H1 (cell line): ENCODE measurements around the gene P4HB.

Experiments used
- GABPA ChIP-seq: IDR thresholded peaks from 2 replicates; pipeline ENCODE4 v1.6.1; 2011; ENCODE audit warnings: mild to moderate bottlenecking, low read length, moderate library complexity, borderline replicate concordance; ENCODE audit not compliant: insufficient read depth
- NANOG ChIP-seq: IDR thresholded peaks from 2 replicates; pipeline ENCODE4 v1.6.1; 2011; ENCODE audit warnings: low read length, low read depth, mild to moderate bottlenecking, inconsistent platforms; ENCODE audit not compliant: insufficient read depth, poor library complexity, severe bottlenecking
- TF ChIP-seq, protein P1 (sequence below), 3 experiments: IDR thresholded peaks; 1 replicate in 2 of 3; 2 replicates in 1 of 3; pipeline versions ENCODE4 v1.5.1 to v1.6.1; 2011; ENCODE audit warnings: low read length in 3 of 3, mild to moderate bottlenecking in 3 of 3, inconsistent platforms in 2 of 3, low read depth in 1 of 3, moderate library complexity in 1 of 3; ENCODE audit not compliant: insufficient read depth in 1 of 3; ENCODE audit errors: control extremely low read depth in 1 of 3

DNA sequence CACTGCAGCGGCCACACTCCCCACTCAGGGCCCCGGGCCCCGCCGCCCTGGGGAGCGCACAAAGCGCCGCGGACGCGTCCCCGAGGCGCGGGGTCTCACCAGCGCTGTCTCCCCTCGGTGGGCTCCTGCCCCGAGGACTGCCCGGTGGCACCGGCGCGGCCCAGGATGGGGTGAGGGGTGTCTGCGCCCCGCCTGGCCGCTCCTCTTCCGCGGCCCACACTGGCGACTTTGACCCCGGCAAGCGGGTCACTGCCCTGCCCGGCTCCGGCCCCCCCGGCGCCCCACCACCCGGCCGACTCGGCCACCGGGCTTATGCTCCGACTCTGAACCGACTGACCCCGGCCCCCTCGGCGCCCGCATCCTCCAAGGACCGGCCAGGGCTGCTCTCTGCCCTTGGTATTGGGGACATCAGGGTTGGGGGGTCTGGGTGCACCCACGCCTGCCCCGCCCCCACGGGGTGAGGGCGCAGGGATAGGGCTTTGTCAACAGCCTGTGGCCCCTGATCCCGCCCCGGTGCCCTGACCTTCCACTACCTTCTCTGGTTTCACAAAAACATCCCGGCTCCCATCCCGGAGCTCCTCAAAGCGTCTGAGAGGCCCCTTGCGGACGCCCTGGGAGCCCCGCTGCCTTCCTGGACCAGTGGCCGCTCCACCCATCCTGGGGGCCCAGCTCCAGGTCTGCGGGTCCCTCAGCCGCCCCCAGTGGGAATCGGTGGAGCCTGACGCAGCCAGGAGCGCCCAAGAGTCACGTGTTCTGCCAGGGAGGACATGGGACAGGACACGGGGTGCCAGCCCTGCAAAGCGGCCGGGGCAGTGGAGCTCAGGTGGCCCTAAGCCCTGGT, 55.6 kb downstream of the P4HB start:
- no peak for TF ChIP-seq NANOG
- no peak for TF ChIP-seq GABPA
- TF ChIP-seq, protein P1, sequence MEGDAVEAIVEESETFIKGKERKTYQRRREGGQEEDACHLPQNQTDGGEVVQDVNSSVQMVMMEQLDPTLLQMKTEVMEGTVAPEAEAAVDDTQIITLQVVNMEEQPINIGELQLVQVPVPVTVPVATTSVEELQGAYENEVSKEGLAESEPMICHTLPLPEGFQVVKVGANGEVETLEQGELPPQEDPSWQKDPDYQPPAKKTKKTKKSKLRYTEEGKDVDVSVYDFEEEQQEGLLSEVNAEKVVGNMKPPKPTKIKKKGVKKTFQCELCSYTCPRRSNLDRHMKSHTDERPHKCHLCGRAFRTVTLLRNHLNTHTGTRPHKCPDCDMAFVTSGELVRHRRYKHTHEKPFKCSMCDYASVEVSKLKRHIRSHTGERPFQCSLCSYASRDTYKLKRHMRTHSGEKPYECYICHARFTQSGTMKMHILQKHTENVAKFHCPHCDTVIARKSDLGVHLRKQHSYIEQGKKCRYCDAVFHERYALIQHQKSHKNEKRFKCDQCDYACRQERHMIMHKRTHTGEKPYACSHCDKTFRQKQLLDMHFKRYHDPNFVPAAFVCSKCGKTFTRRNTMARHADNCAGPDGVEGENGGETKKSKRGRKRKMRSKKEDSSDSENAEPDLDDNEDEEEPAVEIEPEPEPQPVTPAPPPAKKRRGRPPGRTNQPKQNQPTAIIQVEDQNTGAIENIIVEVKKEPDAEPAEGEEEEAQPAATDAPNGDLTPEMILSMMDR (IDR thresholded peaks at IDR 0.05; ENCODE audit: control extremely low read depth in 1 of 3, insufficient read depth in 1 of 3, low read depth in 1 of 3, low read length in 3 of 3), result no peak
